H9 (cell line): ENCODE results near the gene AASDH. TPM values are rescaled to one million over a fixed set of nuclear protein-coding genes. Genes with fewer than 3 reads are reported as not detected.

Source experiments
- DNase-seq: peaks from one replicate; pipeline ENCODE4 v3.0.0-alpha.2; 2017
- H2AFZ ChIP-seq: one replicate; pipeline ENCODE4 v1.6.1; 2013; ENCODE audit warnings: mild to moderate bottlenecking, low read length, control low read depth, moderate library complexity
- H2AK5ac ChIP-seq: 2 replicates; pipeline ENCODE4 v1.6.1; 2013; ENCODE audit warnings: low read length, control low read depth, mixed read lengths; ENCODE audit not compliant: insufficient read length
- H2BK120ac ChIP-seq: one replicate; pipeline ENCODE4 v1.6.1; 2013; ENCODE audit warnings: low read depth, mild to moderate bottlenecking, low read length, control low read depth, inconsistent platforms; ENCODE audit not compliant: poor library complexity, severe bottlenecking
- H2BK12ac ChIP-seq: 2 replicates; pipeline ENCODE4 v1.6.1; 2013; ENCODE audit warnings: low read length, control low read depth, mixed read lengths, low read depth; ENCODE audit not compliant: insufficient read length
- H2BK15ac ChIP-seq: 2 replicates; pipeline ENCODE4 v1.6.1; 2013; ENCODE audit warnings: low read depth, low read length, control low read depth
- H2BK20ac ChIP-seq: one replicate; pipeline ENCODE4 v1.6.1; 2013; ENCODE audit warnings: low read depth, mild to moderate bottlenecking, low read length, control low read depth, inconsistent platforms; ENCODE audit not compliant: poor library complexity, severe bottlenecking
- H2BK5ac ChIP-seq: 2 replicates; pipeline ENCODE4 v1.6.1; 2013; ENCODE audit warnings: low read length, control low read depth, mixed read lengths; ENCODE audit not compliant: insufficient read length
- H3K14ac ChIP-seq: 2 replicates; pipeline ENCODE4 v1.6.1; 2013; ENCODE audit warnings: low read length, control low read depth; ENCODE audit not compliant: insufficient read depth
- H3K18ac ChIP-seq: 2 replicates; pipeline ENCODE4 v1.6.1; 2013; ENCODE audit warnings: low read depth, mild to moderate bottlenecking, mixed read lengths, low read length, control low read depth; ENCODE audit not compliant: insufficient read length
- H3K23ac ChIP-seq: 2 replicates; pipeline ENCODE4 v1.6.1; 2013; ENCODE audit warnings: low read length, control low read depth, mixed read lengths, low read depth; ENCODE audit not compliant: insufficient read length
- H3K23me2 ChIP-seq: 2 replicates; pipeline ENCODE4 v1.6.1; 2013; ENCODE audit warnings: low read depth, mild to moderate bottlenecking, mixed read lengths, low read length, control low read depth; ENCODE audit not compliant: insufficient read length, poor library complexity, severe bottlenecking
- H3K27ac ChIP-seq: 2 replicates; pipeline ENCODE4 v1.5.1; 2013; ENCODE audit warnings: low read length, control low read depth, mixed read lengths, low read depth; ENCODE audit not compliant: insufficient read length
- H3K27me3 ChIP-seq: 2 replicates; pipeline ENCODE4 v1.6.1; 2013; ENCODE audit warnings: low read length, control low read depth, inconsistent platforms; ENCODE audit not compliant: insufficient read depth
- H3K4ac ChIP-seq: 2 replicates; pipeline ENCODE4 v1.6.1; 2013; ENCODE audit warnings: low read depth, mild to moderate bottlenecking, control low read depth, inconsistent platforms, low read length, moderate library complexity
- H3K4me1 ChIP-seq: 2 replicates; pipeline ENCODE4 v1.6.1; 2013; ENCODE audit warnings: low read length, control low read depth, inconsistent platforms; ENCODE audit not compliant: insufficient read depth
- H3K4me2 ChIP-seq: 2 replicates; pipeline ENCODE4 v1.6.1; 2013; ENCODE audit warnings: low read length, control low read depth, mixed read lengths; ENCODE audit not compliant: insufficient read length, insufficient read depth
- H3K56ac ChIP-seq: 2 replicates; pipeline ENCODE4 v1.6.1; 2013; ENCODE audit warnings: low read depth, mild to moderate bottlenecking, mixed read lengths, low read length, control low read depth; ENCODE audit not compliant: insufficient read length
- H3K79me1 ChIP-seq: 2 replicates; pipeline ENCODE4 v1.6.1; 2013; ENCODE audit warnings: low read depth, mild to moderate bottlenecking, moderate library complexity, low read length, control low read depth, inconsistent platforms; ENCODE audit not compliant: insufficient read depth, poor library complexity, severe bottlenecking
- H3K79me2 ChIP-seq: 2 replicates; pipeline ENCODE4 v1.6.1; 2013; ENCODE audit warnings: low read length, control low read depth, inconsistent platforms; ENCODE audit not compliant: insufficient read depth
- H3K9ac ChIP-seq: 2 replicates; pipeline ENCODE4 v1.6.1; 2013; ENCODE audit warnings: low read length, control low read depth, mixed read lengths; ENCODE audit not compliant: insufficient read length; ENCODE audit errors: extremely low read depth
- H3K9me3 ChIP-seq: one replicate; pipeline ENCODE4 v1.6.1; 2013; ENCODE audit warnings: low read depth, low read length, inconsistent platforms; ENCODE audit not compliant: control insufficient read depth
- H3T11ph ChIP-seq: one replicate; pipeline ENCODE4 v1.6.1; 2013; ENCODE audit warnings: mild to moderate bottlenecking, low read length, control low read depth, inconsistent platforms
- H4K20me1 ChIP-seq: one replicate; pipeline ENCODE4 v1.6.1; 2013; ENCODE audit not compliant: control insufficient read depth, insufficient read length, insufficient read depth
- H4K5ac ChIP-seq: 2 replicates; pipeline ENCODE4 v1.6.1; 2013; ENCODE audit warnings: low read depth, mild to moderate bottlenecking, mixed read lengths, low read length, control low read depth; ENCODE audit not compliant: insufficient read length
- H4K8ac ChIP-seq: replicated peaks from 2 replicates; pipeline ENCODE4 v1.6.1; 2013; ENCODE audit warnings: low read length, control low read depth, mixed read lengths, low read depth; ENCODE audit not compliant: insufficient read length
- H4K91ac ChIP-seq: 2 replicates; pipeline ENCODE4 v1.6.1; 2013; ENCODE audit warnings: low read depth, mild to moderate bottlenecking, moderate library complexity, mixed read lengths, low read length, control low read depth; ENCODE audit not compliant: insufficient read length
- H3K27ac Mint-ChIP-seq, 3 experiments: 2 replicates in 2 of 3; 3 replicates in 1 of 3; pipeline ENCODE4 v1.8.0; 2020 to 2021; ENCODE audit warnings: mixed read lengths in 3 of 3, mild to moderate bottlenecking in 1 of 3, moderate library complexity in 1 of 3
- H3K27me3 Mint-ChIP-seq: 2 replicates; pipeline ENCODE4 v1.8.0; 2021; ENCODE audit warnings: low read depth, mild to moderate bottlenecking, moderate library complexity, mixed read lengths
- H3K36me3 Mint-ChIP-seq, 3 experiments: 2 replicates in 2 of 3; 3 replicates in 1 of 3; pipeline ENCODE4 v1.8.0; 2020 to 2021; ENCODE audit warnings: low read depth in 3 of 3, mixed read lengths in 3 of 3; ENCODE audit not compliant: insufficient read depth in 1 of 3
- H3K4me1 Mint-ChIP-seq, 2 experiments: 2 replicates each; pipeline ENCODE4 v1.8.0; 2020; ENCODE audit warnings: mixed read lengths in 2 of 2
- H3K4me3 Mint-ChIP-seq, 2 experiments: 2 replicates in 1 of 2; 3 replicates in 1 of 2; pipeline ENCODE4 v1.8.0; 2020 to 2021; ENCODE audit warnings: mild to moderate bottlenecking in 2 of 2, mixed read lengths in 2 of 2, moderate library complexity in 1 of 2
- H3K9me3 Mint-ChIP-seq, 2 experiments: 2 replicates in 1 of 2; 3 replicates in 1 of 2; pipeline ENCODE4 v1.8.0; 2020; ENCODE audit warnings: mild to moderate bottlenecking in 2 of 2, mixed read lengths in 2 of 2, moderate library complexity in 1 of 2
- WGBS: extraction: QIAGEN DNeasy Blood & Tissue Kit; methylation state at CpG from one replicate; pipeline ENCODE4 v1.1.7; 2013; ENCODE audit warnings: missing lambda C conversion rate, low lambda C conversion rate, mixed read lengths; ENCODE audit not compliant: insufficient read length; ENCODE audit errors: extremely low coverage; 5-methylcytosine and 5-hydroxymethylcytosine counted together
- total RNA-seq: library from RNA; stranded (reverse); gene quantifications from 2 replicates; pipeline ENCODE4 v1.2.1, GENCODE V29; 2021
- TF ChIP-seq, protein P1 (sequence below): fragments of 200-600 bp; sonication (generic); conservative IDR thresholded peaks from 3 replicates; pipeline ENCODE4 v1.8.0; 2021; ENCODE audit warnings: antibody characterized with exemption, mild to moderate bottlenecking

AASDH gene
- total RNA-seq, 1 experiment from 2014 or later: 12.9 TPM

DNA sequence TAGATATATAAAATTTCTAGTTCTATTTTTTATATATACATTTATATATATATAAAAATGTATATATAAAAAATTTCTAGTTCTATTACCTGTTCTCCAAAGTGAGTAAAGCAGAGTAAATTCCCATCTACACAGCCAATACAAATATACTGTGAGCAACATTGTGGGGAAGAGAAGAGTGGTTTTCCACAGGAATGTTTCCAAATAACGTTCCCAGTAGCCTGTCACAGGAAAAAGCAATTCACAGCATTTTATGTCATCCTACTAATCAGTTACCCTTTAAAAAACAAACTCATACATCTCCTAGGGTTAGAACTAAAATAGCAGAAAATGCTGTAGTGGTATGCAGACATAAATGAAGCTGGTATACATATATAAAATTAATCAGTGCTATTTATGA, 44.5 kb downstream of the AASDH start:
- no peaks in the 10 kb centered on the region for H3K4me1 ChIP-seq
- no peak overlapping the region for H2BK5ac ChIP-seq
- H4K8ac ChIP-seq: no peak overlapping the region
- Mint-ChIP-seq H3K4me3 (no peak overlapping the region), H3K4me1 (peaks cover 3 to 5% of the 10 kb centered on the region in 2 experiments), H3K36me3 (peaks cover 14 to 30% (median 19%) of the 10 kb centered on the region in 3 experiments), H3K27me3 (no peaks in the 10 kb centered on the region), H3K9me3 (peaks cover 11 to 14% of the 10 kb centered on the region in 2 experiments), H3K27ac (no peak overlapping the region)
- H2AK5ac ChIP-seq: no peak overlapping the region
- no peak overlapping the region for H4K91ac ChIP-seq
- H2BK120ac ChIP-seq: no peak overlapping the region
- H3K14ac ChIP-seq: no peak overlapping the region
- H4K20me1 ChIP-seq: no peaks in the 10 kb centered on the region
- H3K18ac ChIP-seq: no peak overlapping the region
- no peak overlapping the region for H3K4ac ChIP-seq
- H4K5ac ChIP-seq: no peak overlapping the region
- H3K4me2 ChIP-seq: no peak overlapping the region
- no peak overlapping the region for H3K23ac ChIP-seq
- no peak overlapping the region for H2BK20ac ChIP-seq
- H3K27ac ChIP-seq: no peak overlapping the region
- H3K9ac ChIP-seq: no peak overlapping the region
- H3K79me2 ChIP-seq: no peaks in the 10 kb centered on the region
- no peak overlapping the region for H3K56ac ChIP-seq
- no peak overlapping the region for H3T11ph ChIP-seq
- no peaks in the 10 kb centered on the region for H3K79me1 ChIP-seq
- no peaks in the 10 kb centered on the region for H3K23me2 ChIP-seq
- H3K27me3 ChIP-seq: no peaks in the 10 kb centered on the region
- DNase-seq: no peak
- WGBS: no CpG with 5 or more reads among the region's 1 CpG
- H2BK15ac ChIP-seq: no peak overlapping the region
- peaks cover 9% of the 10 kb centered on the region for H3K9me3 ChIP-seq
- H2BK12ac ChIP-seq: no peak overlapping the region
- TF ChIP-seq, protein P1, sequence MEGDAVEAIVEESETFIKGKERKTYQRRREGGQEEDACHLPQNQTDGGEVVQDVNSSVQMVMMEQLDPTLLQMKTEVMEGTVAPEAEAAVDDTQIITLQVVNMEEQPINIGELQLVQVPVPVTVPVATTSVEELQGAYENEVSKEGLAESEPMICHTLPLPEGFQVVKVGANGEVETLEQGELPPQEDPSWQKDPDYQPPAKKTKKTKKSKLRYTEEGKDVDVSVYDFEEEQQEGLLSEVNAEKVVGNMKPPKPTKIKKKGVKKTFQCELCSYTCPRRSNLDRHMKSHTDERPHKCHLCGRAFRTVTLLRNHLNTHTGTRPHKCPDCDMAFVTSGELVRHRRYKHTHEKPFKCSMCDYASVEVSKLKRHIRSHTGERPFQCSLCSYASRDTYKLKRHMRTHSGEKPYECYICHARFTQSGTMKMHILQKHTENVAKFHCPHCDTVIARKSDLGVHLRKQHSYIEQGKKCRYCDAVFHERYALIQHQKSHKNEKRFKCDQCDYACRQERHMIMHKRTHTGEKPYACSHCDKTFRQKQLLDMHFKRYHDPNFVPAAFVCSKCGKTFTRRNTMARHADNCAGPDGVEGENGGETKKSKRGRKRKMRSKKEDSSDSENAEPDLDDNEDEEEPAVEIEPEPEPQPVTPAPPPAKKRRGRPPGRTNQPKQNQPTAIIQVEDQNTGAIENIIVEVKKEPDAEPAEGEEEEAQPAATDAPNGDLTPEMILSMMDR: no peak
- H2AFZ ChIP-seq: no peak overlapping the region
